ENCODE results near the gene TPSB2. TPM values are rescaled to one million over a fixed set of nuclear protein-coding genes. Genes with fewer than 3 reads are reported as not detected.

The TPSB2 gene
- total RNA-seq, 4 donors from 2014 or later = 14.9 to 89.7 (median 50.4) TPM

DNA sequence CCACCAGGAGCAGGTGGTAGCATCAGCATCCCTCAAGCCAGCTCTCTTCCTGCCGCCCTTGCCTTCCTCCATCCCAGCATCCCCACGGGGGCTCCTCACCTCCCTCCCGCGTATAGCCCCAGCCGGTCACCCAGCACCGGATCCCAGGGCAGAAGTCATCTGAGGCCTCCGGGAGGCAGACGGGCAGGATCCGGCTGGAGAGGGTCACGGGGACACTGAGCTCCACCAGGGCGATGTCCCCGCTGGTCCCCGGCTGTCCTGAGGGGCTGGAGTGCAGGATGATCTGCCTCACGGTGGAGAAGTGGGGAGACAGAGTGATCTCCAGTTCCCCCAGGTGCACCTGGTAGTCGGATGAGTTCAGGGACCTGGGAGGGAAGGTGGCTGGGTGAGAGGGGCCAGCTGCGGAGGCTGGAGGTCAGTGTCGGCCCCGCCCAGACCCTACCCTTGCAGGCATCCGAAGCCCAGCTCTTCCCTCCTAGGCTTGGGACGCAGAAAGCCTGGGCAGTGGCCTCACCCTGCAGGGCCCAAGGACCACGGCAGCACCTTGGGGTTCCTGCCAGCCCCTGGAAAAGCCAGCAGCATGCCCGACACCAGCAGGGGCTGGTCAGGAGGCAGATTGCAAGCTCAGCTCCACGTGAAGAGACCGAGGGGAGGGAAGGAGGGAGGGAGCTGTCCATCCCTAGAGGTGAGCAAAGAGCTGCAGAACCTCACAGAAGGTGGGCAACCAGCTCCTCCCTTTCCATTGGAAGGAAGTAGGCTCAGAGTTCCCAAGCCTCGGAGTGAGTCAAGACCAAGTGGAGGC lies 7.2 kb downstream of the TPSB2 start:
- Histone ChIP-seq H3K27ac (no peak overlapping the region), H3K4me1 (peaks cover 0 to 6% (median 0%) of the 10 kb centered on the region in 4 donors), H3K4me3 (no peak overlapping the region), H3K27me3 (no peaks in the 10 kb centered on the region), H3K9me3 (no peaks in the 10 kb centered on the region), H3K36me3 (peaks cover 0 to 3% (median 0%) of the 10 kb centered on the region in 3 donors)
- DNase-seq = no peak
- TF ChIP-seq POLR2A (IDR thresholded peaks at IDR 0.05) = no peak
- TF ChIP-seq, protein P1, sequence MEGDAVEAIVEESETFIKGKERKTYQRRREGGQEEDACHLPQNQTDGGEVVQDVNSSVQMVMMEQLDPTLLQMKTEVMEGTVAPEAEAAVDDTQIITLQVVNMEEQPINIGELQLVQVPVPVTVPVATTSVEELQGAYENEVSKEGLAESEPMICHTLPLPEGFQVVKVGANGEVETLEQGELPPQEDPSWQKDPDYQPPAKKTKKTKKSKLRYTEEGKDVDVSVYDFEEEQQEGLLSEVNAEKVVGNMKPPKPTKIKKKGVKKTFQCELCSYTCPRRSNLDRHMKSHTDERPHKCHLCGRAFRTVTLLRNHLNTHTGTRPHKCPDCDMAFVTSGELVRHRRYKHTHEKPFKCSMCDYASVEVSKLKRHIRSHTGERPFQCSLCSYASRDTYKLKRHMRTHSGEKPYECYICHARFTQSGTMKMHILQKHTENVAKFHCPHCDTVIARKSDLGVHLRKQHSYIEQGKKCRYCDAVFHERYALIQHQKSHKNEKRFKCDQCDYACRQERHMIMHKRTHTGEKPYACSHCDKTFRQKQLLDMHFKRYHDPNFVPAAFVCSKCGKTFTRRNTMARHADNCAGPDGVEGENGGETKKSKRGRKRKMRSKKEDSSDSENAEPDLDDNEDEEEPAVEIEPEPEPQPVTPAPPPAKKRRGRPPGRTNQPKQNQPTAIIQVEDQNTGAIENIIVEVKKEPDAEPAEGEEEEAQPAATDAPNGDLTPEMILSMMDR (IDR thresholded peaks at IDR 0.05) = no peak

DNA sequence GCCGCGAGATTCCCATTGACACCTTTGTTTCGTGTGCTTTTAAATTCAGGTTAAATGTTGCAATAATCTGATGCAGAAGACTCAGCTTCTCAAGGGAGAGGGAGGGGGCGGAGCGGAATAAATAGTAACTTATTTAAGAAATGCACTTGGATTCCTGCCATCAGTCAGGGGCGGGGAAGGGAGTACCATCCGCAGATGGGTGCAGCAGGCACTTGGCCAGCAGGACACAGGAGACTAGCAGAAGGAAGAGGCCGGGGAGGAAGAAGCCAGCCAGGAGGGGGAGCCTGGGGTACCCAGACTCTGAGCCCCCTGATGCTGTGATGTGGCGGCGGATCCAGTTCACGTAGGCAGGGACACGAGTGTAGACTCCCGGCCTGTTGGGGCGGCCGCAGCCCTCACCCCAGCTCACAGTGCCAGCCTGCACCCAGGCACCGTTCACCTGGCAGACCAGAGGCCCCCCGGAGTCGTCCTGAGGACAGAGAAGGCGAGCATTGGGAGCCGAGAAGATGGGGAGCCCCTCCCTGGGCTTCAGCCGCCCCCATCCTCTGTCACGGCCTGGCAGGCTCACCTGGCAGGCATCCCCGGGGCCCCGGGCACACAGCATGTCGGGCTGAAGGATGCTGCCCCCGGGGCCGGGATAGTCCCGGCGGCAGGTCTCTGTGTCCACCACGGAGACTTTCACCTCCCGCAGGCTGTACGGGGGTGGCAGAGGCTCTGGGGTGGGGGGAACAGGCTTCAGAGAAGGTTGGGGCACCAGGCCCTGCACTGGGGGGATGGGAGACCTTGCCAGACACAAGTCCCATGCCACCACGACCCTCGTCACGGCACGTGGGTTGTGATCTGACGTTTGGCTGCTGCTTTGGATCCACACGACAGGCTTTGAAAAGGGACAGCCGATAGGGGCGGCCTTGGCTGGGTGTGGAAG lies 8.1 kb downstream of the TPSB2 start:
- Histone ChIP-seq H3K4me1 (peaks cover 0 to 6% (median 0%) of the 10 kb centered on the region in 4 donors), H3K36me3 (peaks cover 0 to 7% (median 0%) of the 10 kb centered on the region in 3 donors), H3K27ac (no peak overlapping the region), H3K4me3 (no peak overlapping the region), H3K9me3 (no peaks in the 10 kb centered on the region), H3K27me3 (no peaks in the 10 kb centered on the region)
- TF ChIP-seq, protein P1 (IDR thresholded peaks at IDR 0.05) = no peak
- TF ChIP-seq POLR2A (IDR thresholded peaks at IDR 0.05) = no peak
- no peak for DNase-seq

DNA sequence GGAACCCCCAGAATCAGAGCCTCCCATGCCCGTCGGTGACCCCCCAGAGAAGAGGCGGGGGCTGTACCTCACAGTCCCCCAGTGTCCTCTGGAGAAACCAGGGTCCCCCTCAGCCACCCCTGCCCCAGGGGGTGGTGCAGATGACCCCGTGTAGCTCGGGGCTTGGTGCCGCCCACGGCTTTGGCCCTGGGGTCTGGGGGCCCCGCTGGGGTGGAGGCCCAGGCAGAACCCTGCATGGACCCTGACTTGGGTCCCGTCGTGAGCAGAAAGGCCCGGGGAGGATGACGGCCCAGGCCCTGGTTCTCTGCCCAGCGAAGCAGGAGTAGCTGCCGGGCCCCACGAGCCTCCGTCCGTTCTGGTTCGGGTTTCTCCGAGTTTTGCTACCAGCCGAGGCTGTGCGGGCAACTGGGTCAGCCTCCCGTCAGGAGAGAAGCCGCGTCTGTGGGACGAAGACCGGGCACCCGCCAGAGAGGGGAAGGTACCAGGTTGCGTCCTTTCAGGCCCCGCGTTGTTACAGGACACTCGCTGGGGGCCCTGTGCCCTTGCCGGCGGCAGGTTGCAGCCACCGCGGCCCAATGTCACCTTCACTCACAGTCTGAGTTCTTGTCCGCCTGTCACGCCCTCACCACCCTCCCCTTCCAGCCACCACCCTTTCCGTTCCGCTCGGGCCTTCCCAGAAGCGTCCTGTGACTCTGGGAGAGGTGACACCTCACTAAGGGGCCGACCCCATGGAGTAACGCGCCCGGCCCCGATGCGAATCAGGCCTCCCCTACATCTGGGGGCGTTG lies 8.9 kb downstream of the TPSB2 start:
- Histone ChIP-seq H3K4me3 (no peak overlapping the region), H3K9me3 (no peaks in the 10 kb centered on the region), H3K36me3 (peaks cover 0 to 7% (median 0%) of the 10 kb centered on the region in 3 donors), H3K27ac (no peak overlapping the region), H3K27me3 (no peaks in the 10 kb centered on the region), H3K4me1 (peaks cover 0 to 6% (median 0%) of the 10 kb centered on the region in 4 donors)
- DNase-seq = no peak
- TF ChIP-seq, protein P1 (IDR thresholded peaks at IDR 0.05) = no peak
- no peak for TF ChIP-seq POLR2A (IDR thresholded peaks at IDR 0.05)

DNA sequence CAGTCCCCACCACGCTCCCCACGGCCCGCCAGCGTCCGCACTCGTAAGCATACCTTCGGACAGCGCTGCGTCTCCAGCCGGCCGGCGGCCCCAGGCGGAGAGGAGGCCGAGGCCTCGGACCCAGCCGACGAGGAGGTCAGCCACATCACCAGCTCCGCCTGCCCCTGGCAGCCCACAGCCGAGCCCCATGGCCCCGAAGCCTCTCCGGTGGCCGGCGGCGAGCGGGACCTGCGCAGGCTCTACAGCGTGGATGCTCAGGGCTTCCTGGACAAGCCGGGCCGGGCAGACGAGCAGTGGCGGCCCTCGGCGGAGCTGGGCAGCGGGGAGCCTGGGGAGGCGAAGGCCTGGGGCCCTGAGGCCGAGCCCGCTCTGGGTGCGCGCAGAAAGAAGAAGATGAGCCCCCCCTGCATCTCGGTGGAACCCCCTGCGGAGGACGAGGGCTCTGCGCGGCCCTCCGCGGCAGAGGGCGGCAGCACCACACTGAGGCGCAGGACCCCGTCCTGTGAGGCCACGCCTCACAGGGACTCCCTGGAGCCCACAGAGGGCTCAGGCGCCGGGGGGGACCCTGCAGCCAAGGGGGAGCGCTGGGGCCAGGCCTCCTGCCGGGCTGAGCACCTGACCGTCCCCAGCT lies 9.8 kb downstream of the TPSB2 start:
- no peaks in the 10 kb centered on the region for H3K27me3 ChIP-seq
- H3K36me3 ChIP-seq = peaks cover 0 to 13% (median 0%) of the 10 kb centered on the region in 3 donors
- TF ChIP-seq, protein P1 (IDR thresholded peaks at IDR 0.05) = no peak
- no peak for TF ChIP-seq POLR2A (IDR thresholded peaks at IDR 0.05)

More for the DNA sequence above, 9.8 kb downstream of the TPSB2 start:
- Histone ChIP-seq H3K4me3 (no peak overlapping the region), H3K9me3 (no peaks in the 10 kb centered on the region), H3K4me1 (peaks cover 0 to 3% (median 0%) of the 10 kb centered on the region in 4 donors), H3K27ac (no peak overlapping the region)
- DNase-seq = no peak
